Mesothelial cell of epicardium (in vitro differentiated cells): ENCODE measurements around the gene NFIX. TPM values are rescaled to one million over a fixed set of nuclear protein-coding genes. Genes with fewer than 3 reads are reported as not detected.

ENCODE experiments used
- DNase-seq, 2 experiments: peaks; one replicate each; pipeline ENCODE4 v3.0.0; 2021; ENCODE audit warnings: low spot score in 2 of 2; ENCODE audit not compliant: unreplicated experiment in 2 of 2
- H3K27ac Mint-ChIP-seq: 2 replicates; pipeline ENCODE4 v1.8.0; 2021; ENCODE audit warnings: mixed read lengths
- H3K27me3 Mint-ChIP-seq: 2 replicates; pipeline ENCODE4 v1.8.0; 2021; ENCODE audit warnings: low read depth, mixed read lengths
- H3K36me3 Mint-ChIP-seq: 2 replicates; pipeline ENCODE4 v1.8.0; 2021; ENCODE audit warnings: mixed read lengths
- H3K4me1 Mint-ChIP-seq: 2 replicates; pipeline ENCODE4 v1.8.0; 2021; ENCODE audit warnings: mixed read lengths
- H3K4me3 Mint-ChIP-seq: 2 replicates; pipeline ENCODE4 v1.8.0; 2021; ENCODE audit warnings: mild to moderate bottlenecking, moderate library complexity, mixed read lengths
- H3K9me3 Mint-ChIP-seq: 2 replicates; pipeline ENCODE4 v1.8.0; 2021; ENCODE audit warnings: mixed read lengths
- total RNA-seq: library from RNA; stranded (reverse); gene quantifications from 3 replicates; pipeline ENCODE4 v1.2.1, GENCODE V29; 2021
- TF ChIP-seq, protein P1 (sequence below): fragments of 200-600 bp; sonication (generic); IDR thresholded peaks from one replicate; pipeline ENCODE4 v1.5.0; 2021; ENCODE audit warnings: antibody characterized with exemption; ENCODE audit not compliant: unreplicated experiment

NFIX gene
- total RNA-seq, 1 donor from 2014 or later, result 52.4 TPM

GRCh38 chr19:13026462-13027370 is 31.4 kb downstream of the NFIX start:
- H3K4me3 Mint-ChIP-seq, result no peak overlapping the region
- H3K27ac Mint-ChIP-seq, result no peak overlapping the region
- TF ChIP-seq, protein P1, sequence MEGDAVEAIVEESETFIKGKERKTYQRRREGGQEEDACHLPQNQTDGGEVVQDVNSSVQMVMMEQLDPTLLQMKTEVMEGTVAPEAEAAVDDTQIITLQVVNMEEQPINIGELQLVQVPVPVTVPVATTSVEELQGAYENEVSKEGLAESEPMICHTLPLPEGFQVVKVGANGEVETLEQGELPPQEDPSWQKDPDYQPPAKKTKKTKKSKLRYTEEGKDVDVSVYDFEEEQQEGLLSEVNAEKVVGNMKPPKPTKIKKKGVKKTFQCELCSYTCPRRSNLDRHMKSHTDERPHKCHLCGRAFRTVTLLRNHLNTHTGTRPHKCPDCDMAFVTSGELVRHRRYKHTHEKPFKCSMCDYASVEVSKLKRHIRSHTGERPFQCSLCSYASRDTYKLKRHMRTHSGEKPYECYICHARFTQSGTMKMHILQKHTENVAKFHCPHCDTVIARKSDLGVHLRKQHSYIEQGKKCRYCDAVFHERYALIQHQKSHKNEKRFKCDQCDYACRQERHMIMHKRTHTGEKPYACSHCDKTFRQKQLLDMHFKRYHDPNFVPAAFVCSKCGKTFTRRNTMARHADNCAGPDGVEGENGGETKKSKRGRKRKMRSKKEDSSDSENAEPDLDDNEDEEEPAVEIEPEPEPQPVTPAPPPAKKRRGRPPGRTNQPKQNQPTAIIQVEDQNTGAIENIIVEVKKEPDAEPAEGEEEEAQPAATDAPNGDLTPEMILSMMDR, result no peak
- peaks cover 47% of the 10 kb centered on the region for H3K36me3 Mint-ChIP-seq
- no peak for DNase-seq
- H3K9me3 Mint-ChIP-seq, result no peaks in the 10 kb centered on the region
- peaks cover 95% of the 10 kb centered on the region for H3K27me3 Mint-ChIP-seq
- peaks cover 42% of the 10 kb centered on the region for H3K4me1 Mint-ChIP-seq

- Mint-ChIP-seq H3K9me3 (no peaks in the 10 kb centered on the region), H3K27me3 (peaks cover 95% of the 10 kb centered on the region), H3K4me3 (no peak overlapping the region), H3K27ac (no peak overlapping the region), H3K36me3 (peaks cover 47% of the 10 kb centered on the region), H3K4me1 (peaks cover 37% of the 10 kb centered on the region)
- DNase-seq, result no peak
- TF ChIP-seq, protein P1, result no peak
Measured at GRCh38 chr19:13027557-13027956, 32.3 kb downstream of the NFIX start.

DNA sequence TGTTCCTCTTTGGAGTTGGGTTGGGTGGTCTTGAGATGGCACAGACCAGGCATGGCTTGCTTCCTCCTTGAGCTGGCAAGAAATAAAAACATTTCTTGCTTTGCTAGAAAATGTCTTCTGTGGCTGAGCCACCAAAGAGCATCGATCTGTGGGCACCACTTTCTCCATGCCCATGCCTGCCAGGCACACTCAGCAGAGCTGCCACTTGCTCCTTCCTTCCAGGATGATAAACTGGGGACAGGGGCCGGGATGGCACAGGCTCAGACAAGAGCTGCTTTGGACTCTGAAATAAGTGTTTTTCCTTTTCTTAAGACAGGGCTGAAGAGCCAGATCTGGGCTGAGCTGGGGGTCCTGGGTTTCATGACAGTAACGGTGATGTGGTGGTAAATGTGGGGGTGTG is 32.8 kb downstream of the NFIX start:
- Mint-ChIP-seq H3K4me1 (peaks cover 34% of the 10 kb centered on the region), H3K27ac (no peak overlapping the region), H3K4me3 (no peak overlapping the region), H3K27me3 (peaks cover 92% of the 10 kb centered on the region), H3K9me3 (no peaks in the 10 kb centered on the region), H3K36me3 (peaks cover 47% of the 10 kb centered on the region)
- TF ChIP-seq, protein P1, result no peak
- no peak for DNase-seq

DNA sequence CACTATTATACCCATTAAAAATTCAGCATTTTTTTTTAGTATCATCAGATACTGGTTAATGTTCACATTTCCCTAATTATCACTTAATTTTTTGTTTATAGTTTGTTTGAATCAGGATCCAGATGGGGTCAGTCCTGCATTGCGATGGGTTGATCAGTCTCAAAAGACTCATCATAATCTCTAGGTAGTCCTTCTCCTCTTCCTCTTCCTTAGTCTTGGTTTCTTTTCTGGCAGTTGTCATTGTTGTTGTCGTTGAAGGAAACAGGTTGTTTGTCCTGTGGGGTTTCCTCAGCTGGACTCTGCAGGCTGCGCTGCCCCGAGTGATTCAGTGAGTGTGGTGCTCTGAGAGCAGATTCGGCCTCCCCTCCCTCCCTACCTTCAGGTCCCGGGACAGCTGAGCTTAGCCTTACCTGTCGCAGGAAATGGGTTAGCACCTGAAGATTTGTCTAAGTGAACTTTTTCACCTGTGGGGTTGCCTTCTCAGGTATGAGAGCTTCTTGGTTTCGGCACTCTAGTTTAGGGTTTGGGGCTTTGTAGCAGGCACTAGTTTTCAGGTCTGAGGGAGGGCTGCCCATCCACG is 34.1 kb downstream of the NFIX start:
- Mint-ChIP-seq H3K4me3 (no peak overlapping the region), H3K36me3 (peaks cover 47% of the 10 kb centered on the region), H3K27ac (no peak overlapping the region), H3K4me1 (peaks cover 34% of the 10 kb centered on the region), H3K27me3 (peaks cover 83% of the 10 kb centered on the region), H3K9me3 (no peaks in the 10 kb centered on the region)
- TF ChIP-seq, protein P1, result no peak
- DNase-seq, result no peak

DNA sequence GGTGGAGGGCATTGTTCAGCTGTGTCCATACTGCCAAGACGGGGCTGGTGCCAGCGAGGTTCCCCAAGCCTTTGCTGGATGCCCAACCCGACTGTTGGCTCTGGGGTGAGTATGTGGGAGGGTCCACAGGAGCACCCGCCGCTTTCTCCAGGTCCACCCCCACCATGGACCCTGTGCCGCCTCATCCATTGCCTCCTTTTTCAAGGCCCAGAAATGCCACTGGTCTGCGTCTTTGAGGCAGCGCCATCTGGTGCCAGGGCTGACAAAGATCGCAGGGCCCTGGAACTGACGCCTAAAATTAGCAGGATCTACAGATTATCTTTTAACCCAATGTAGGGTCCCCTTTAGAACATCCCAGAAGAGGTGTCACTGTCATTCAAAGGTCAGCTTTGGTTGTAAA is 34.6 kb downstream of the NFIX start:
- Mint-ChIP-seq H3K27me3 (peaks cover 82% of the 10 kb centered on the region), H3K4me1 (peaks cover 33% of the 10 kb centered on the region), H3K27ac (no peak overlapping the region), H3K9me3 (no peaks in the 10 kb centered on the region), H3K36me3 (peaks cover 44% of the 10 kb centered on the region), H3K4me3 (no peak overlapping the region)
- DNase-seq, result no peak
- TF ChIP-seq, protein P1, result no peak
